Neural cell (in vitro differentiated cells): ENCODE results near the gene SLC20A1. TPM values are rescaled to one million over a fixed set of nuclear protein-coding genes. Genes with fewer than 3 reads are reported as not detected.

Experiments
- H2AFZ ChIP-seq: fragments of 200-600, 300-800 bp; sonication (generic), shearing (Covaris generic); 2 replicates; pipeline ENCODE4 v1.6.0; 2014; ENCODE audit warnings: low read depth, mild to moderate bottlenecking, antibody characterized with exemption, low read length, moderate library complexity
- H3F3A ChIP-seq: fragments of 200-600 bp; shearing (Covaris generic); 2 replicates; pipeline ENCODE4 v1.6.1; 2016; ENCODE audit warnings: mild to moderate bottlenecking, moderate library complexity, mixed read lengths, antibody characterized with exemption, low read length; ENCODE audit not compliant: insufficient read depth, poor library complexity, severe bottlenecking
- H3K27ac ChIP-seq: fragments of 200-600, 300-800 bp; sonication (generic), shearing (Covaris generic); 2 replicates; pipeline ENCODE4 v1.5.1; 2014; ENCODE audit warnings: mild to moderate bottlenecking, low read length, moderate library complexity
- H3K27me3 ChIP-seq: fragments of 300-800, 200-600 bp; sonication (generic), shearing (Covaris generic); 2 replicates; pipeline ENCODE4 v1.6.0; 2014; ENCODE audit warnings: mild to moderate bottlenecking, low read depth, low read length, moderate library complexity; ENCODE audit not compliant: insufficient read depth
- H3K36me3 ChIP-seq: fragments of 300-800, 200-600 bp; sonication (generic), shearing (Covaris generic); 2 replicates; pipeline ENCODE4 v1.5.1; 2014; ENCODE audit warnings: mild to moderate bottlenecking, antibody characterized with exemption, low read length, moderate library complexity; ENCODE audit not compliant: insufficient read depth
- H3K4me2 ChIP-seq: fragments of 300-800, 200-600 bp; sonication (generic), shearing (Covaris generic); 2 replicates; pipeline ENCODE4 v1.6.0; 2014; ENCODE audit warnings: mild to moderate bottlenecking, low read length
- H3K4me3 ChIP-seq: fragments of 300-800, 200-600 bp; sonication (generic), shearing (Covaris generic); 2 replicates; pipeline ENCODE4 v1.5.1; 2014; ENCODE audit warnings: mild to moderate bottlenecking, low read length, moderate library complexity
- H3K79me2 ChIP-seq: fragments of 200-600 bp; shearing (Covaris generic); replicated peaks from 2 replicates; pipeline ENCODE4 v1.6.0; 2014; ENCODE audit warnings: mild to moderate bottlenecking, low read length, moderate library complexity; ENCODE audit not compliant: insufficient read depth
- H3K9ac ChIP-seq: fragments of 300-800, 200-600 bp; sonication (generic), shearing (Covaris generic); 2 replicates; pipeline ENCODE4 v1.6.1; 2016; ENCODE audit warnings: mild to moderate bottlenecking, low read length, mixed read lengths
- H3K9me2 ChIP-seq: fragments of 200-600 bp; shearing (Covaris generic); 2 replicates; pipeline ENCODE4 v1.6.1; 2016; ENCODE audit warnings: mild to moderate bottlenecking, low read length, mixed read lengths; ENCODE audit not compliant: insufficient read depth
- H3K9me3 ChIP-seq: fragments of 200-600, 300-800 bp; sonication (generic), shearing (Covaris generic); 2 replicates; pipeline ENCODE4 v1.6.1; 2016; ENCODE audit warnings: mild to moderate bottlenecking, mixed run types, low read length, moderate library complexity, mixed read lengths
- H4K20me1 ChIP-seq: fragments of 200-600 bp; shearing (Covaris generic); 2 replicates; pipeline ENCODE4 v1.6.1; 2016; ENCODE audit warnings: mild to moderate bottlenecking, mixed run types; ENCODE audit not compliant: insufficient read depth
- EP300 ChIP-seq: fragments of 450-650 bp; conservative IDR thresholded peaks from 2 replicates; pipeline ENCODE4 v1.6.1; 2014; ENCODE audit warnings: antibody characterized with exemption, mild to moderate bottlenecking, moderate library complexity; ENCODE audit not compliant: poor library complexity, severe bottlenecking
- EZH2 ChIP-seq: fragments of 200-600, 300-800 bp; shearing (Covaris generic), sonication (generic); IDR thresholded peaks from 2 replicates; pipeline ENCODE4 v1.6.1; 2014; ENCODE audit warnings: antibody characterized with exemption, low read length, borderline replicate concordance, mild to moderate bottlenecking; ENCODE audit not compliant: insufficient read depth, poor library complexity, severe bottlenecking
- MXI1 ChIP-seq: fragments of 450-650 bp; conservative IDR thresholded peaks from 2 replicates; pipeline ENCODE4 v1.6.1; 2014; ENCODE audit warnings: antibody characterized with exemption, mild to moderate bottlenecking; ENCODE audit not compliant: poor library complexity, severe bottlenecking
- POLR2AphosphoS5 ChIP-seq: IDR thresholded peaks from 2 replicates; pipeline ENCODE4 v1.6.1; 2012
- RAD21 ChIP-seq: fragments of 450-650 bp; conservative IDR thresholded peaks from 2 replicates; pipeline ENCODE4 v1.6.1; 2014; ENCODE audit warnings: antibody characterized with exemption, mild to moderate bottlenecking, moderate library complexity
- SMC3 ChIP-seq: fragments of 450-650 bp; conservative IDR thresholded peaks from 2 replicates; pipeline ENCODE4 v1.6.1; 2014; ENCODE audit warnings: antibody characterized with exemption, mild to moderate bottlenecking, moderate library complexity; ENCODE audit not compliant: poor library complexity
- TAF1 ChIP-seq: IDR thresholded peaks from 2 replicates; pipeline ENCODE4 v1.6.1; 2012; ENCODE audit warnings: low read depth
- polyA plus RNA-seq: library from polyadenylated mRNA; depleted of rRNA; stranded (reverse); fragments of >200 nt; gene quantifications from 2 replicates; pipeline ENCODE4 v1.2.3, GENCODE V29; 2014
- TF ChIP-seq, protein P1 (sequence below): fragments of 450-650 bp; IDR thresholded peaks from 2 replicates; pipeline ENCODE4 v1.5.1; 2014; ENCODE audit warnings: antibody characterized with exemption, mild to moderate bottlenecking, moderate library complexity; ENCODE audit not compliant: poor library complexity, severe bottlenecking
- TF ChIP-seq, protein P2 (sequence below): IDR thresholded peaks from 2 replicates; pipeline ENCODE4 v1.6.1; 2012; ENCODE audit warnings: borderline replicate concordance

The SLC20A1 gene
- polyA plus RNA-seq, 1 donor from 2014 or later, result 61.4 TPM

DNA sequence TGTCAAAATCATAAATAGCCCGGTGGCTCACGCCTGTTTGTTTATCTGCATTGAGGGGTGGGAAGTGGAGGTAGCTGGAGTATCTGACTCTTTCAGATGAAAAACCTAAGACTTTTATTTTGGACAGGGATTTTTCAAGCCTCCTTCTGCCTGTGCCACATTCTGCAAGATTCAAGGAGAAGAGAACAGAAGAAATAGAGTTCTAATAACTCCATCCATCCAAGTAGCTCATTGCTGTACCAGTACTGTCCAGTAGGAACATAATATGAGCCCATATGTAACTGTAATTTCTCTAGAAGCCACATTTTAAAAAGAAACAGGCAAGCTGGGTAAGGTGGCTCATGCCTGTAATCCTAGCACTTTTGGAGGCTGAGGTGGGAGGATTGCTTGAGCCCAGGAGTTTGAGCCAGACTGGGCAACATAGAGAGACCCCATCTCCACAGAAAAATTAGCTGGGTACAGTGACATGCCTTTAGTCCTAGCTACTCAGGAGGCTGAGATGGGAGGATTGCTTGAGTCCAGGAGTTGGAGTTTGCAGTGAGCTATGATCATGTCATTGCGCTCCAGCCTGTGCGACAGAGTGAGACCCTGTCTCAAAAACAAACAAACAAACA, 39.6 kb downstream of the SLC20A1 start:
- no peaks in the 10 kb centered on the region for H3K36me3 ChIP-seq
- no peaks in the 10 kb centered on the region for H3F3A ChIP-seq
- no peak overlapping the region for H3K9ac ChIP-seq
- H3K27ac ChIP-seq, result no peak overlapping the region
- no peak overlapping the region for H3K4me2 ChIP-seq
- H4K20me1 ChIP-seq, result no peaks in the 10 kb centered on the region
- H3K4me3 ChIP-seq, result no peak overlapping the region
- TF ChIP-seq POLR2AphosphoS5, result no peak
- no peak for TF ChIP-seq TAF1
- TF ChIP-seq RAD21, result no peak
- no peak for TF ChIP-seq EZH2
- TF ChIP-seq MXI1, result no peak
- no peak for TF ChIP-seq EP300
- TF ChIP-seq, protein P1, sequence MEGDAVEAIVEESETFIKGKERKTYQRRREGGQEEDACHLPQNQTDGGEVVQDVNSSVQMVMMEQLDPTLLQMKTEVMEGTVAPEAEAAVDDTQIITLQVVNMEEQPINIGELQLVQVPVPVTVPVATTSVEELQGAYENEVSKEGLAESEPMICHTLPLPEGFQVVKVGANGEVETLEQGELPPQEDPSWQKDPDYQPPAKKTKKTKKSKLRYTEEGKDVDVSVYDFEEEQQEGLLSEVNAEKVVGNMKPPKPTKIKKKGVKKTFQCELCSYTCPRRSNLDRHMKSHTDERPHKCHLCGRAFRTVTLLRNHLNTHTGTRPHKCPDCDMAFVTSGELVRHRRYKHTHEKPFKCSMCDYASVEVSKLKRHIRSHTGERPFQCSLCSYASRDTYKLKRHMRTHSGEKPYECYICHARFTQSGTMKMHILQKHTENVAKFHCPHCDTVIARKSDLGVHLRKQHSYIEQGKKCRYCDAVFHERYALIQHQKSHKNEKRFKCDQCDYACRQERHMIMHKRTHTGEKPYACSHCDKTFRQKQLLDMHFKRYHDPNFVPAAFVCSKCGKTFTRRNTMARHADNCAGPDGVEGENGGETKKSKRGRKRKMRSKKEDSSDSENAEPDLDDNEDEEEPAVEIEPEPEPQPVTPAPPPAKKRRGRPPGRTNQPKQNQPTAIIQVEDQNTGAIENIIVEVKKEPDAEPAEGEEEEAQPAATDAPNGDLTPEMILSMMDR, result no peak
- TF ChIP-seq SMC3, result no peak
- TF ChIP-seq, protein P2, sequence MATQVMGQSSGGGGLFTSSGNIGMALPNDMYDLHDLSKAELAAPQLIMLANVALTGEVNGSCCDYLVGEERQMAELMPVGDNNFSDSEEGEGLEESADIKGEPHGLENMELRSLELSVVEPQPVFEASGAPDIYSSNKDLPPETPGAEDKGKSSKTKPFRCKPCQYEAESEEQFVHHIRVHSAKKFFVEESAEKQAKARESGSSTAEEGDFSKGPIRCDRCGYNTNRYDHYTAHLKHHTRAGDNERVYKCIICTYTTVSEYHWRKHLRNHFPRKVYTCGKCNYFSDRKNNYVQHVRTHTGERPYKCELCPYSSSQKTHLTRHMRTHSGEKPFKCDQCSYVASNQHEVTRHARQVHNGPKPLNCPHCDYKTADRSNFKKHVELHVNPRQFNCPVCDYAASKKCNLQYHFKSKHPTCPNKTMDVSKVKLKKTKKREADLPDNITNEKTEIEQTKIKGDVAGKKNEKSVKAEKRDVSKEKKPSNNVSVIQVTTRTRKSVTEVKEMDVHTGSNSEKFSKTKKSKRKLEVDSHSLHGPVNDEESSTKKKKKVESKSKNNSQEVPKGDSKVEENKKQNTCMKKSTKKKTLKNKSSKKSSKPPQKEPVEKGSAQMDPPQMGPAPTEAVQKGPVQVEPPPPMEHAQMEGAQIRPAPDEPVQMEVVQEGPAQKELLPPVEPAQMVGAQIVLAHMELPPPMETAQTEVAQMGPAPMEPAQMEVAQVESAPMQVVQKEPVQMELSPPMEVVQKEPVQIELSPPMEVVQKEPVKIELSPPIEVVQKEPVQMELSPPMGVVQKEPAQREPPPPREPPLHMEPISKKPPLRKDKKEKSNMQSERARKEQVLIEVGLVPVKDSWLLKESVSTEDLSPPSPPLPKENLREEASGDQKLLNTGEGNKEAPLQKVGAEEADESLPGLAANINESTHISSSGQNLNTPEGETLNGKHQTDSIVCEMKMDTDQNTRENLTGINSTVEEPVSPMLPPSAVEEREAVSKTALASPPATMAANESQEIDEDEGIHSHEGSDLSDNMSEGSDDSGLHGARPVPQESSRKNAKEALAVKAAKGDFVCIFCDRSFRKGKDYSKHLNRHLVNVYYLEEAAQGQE, result no peak
- no peaks in the 10 kb centered on the region for H3K27me3 ChIP-seq
- H2AFZ ChIP-seq, result no peak overlapping the region
- no peaks in the 10 kb centered on the region for H3K9me3 ChIP-seq
- no peaks in the 10 kb centered on the region for H3K79me2 ChIP-seq
- no peaks in the 10 kb centered on the region for H3K9me2 ChIP-seq

DNA sequence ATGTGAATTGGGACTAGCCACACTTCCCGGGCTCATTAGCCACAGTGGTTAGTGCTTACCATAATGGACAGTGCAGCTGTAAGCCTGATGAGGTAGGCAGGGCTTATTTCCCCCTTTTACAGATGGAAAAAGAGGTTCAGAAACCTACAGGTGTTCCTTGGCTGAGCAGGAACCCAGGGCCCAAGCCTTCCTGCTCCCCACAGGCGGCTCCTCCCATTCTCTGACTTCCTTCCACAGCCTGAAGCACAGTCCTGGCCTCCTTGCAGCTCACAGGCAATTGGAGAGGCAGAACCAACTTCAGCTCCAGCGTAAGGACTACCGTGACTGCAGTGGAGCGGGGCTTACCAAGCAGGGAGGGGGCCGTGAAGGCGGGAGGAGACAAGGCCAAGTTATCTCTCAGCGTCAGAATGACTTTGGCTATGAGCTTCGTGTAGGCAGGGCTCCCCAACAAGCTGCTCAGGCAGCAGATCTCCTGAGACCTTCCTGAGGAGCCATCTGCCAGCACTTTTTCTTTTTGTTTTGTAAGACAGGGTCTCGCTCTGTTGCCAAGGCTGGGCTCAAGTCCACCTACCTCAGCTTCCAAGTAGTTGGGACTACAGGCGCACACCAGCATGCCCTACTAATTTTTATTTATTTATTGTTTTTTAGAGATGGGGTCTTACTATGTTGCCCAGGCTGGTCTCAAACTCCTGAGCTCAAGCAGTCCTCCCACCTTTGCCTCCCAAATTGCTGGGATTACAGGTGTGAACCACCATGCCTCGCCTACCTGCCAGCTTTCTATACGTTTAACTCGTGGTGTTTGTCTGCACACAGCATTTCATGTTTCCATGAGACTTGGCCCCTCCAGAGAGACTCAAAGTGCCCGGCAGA, 40.8 kb downstream of the SLC20A1 start:
- Histone ChIP-seq H3F3A (no peaks in the 10 kb centered on the region), H3K36me3 (no peaks in the 10 kb centered on the region), H3K27me3 (no peaks in the 10 kb centered on the region), H4K20me1 (no peaks in the 10 kb centered on the region), H3K9me2 (no peaks in the 10 kb centered on the region), H3K27ac (no peak overlapping the region), H3K4me3 (no peak overlapping the region), H3K9me3 (no peaks in the 10 kb centered on the region), H3K79me2 (no peaks in the 10 kb centered on the region), H2AFZ (no peak overlapping the region), H3K9ac (no peak overlapping the region), H3K4me2 (no peak overlapping the region)
- TF ChIP-seq EP300 (no peak), POLR2AphosphoS5 (no peak), EZH2 (no peak), RAD21 (no peak), MXI1 (no peak), SMC3 (no peak), TAF1 (no peak)
- TF ChIP-seq, protein P2, result no peak
- TF ChIP-seq, protein P1, result no peak
